HG02840 (cell line): ENCODE results near the gene MYO10.
"Not testable (repeated sequence)": the region's sequence is repeated elsewhere in the genome, so short reads cannot be mapped to it uniquely, and the experiment has no call there.

Source experiments
- ATAC-seq: cut with Tn5 transposase; IDR thresholded peaks from one replicate; pipeline ENCODE4 v1.9.1; 2021; ENCODE audit warnings: mild to moderate bottlenecking, moderate library complexity, moderate number of reproducible peaks; ENCODE audit not compliant: unreplicated experiment, low FRiP score

Gene MYO10

DNA sequence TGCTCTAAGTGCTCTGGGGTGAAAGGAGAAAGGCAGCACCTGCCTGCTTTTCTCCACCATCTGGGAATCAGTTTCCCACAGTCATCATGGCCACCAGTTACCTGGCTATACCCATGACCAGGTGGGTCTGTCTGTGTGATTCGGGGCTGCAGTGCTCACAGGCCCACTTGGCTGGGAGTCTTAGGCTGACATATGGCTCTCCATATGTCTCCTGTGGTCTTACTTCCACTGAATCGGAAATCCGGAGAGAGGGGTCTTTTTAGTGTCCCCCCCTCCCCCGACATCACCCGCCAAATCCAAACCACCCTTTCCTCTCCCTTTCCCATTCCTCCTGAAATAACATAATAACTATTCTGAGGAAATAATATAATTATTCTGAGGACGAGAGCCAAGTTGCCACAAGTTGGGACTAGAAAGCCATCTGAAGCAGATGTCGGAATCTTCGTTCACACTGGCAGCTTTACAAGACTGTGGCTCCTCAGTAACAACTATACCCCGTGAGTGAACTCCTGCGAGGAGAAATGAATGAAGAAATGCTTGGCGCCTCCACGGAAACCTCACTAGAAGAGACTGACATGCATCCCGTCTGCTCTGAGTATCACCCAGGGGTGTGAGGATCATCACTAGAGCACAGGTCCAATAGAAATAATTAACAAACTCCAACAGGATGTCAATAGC lies 143.4 kb downstream of the MYO10 start:
- no peak for ATAC-seq

GRCh38 chr5:16791904-16792597 lies 144.0 kb downstream of the MYO10 start:
- ATAC-seq, result no peak

DNA sequence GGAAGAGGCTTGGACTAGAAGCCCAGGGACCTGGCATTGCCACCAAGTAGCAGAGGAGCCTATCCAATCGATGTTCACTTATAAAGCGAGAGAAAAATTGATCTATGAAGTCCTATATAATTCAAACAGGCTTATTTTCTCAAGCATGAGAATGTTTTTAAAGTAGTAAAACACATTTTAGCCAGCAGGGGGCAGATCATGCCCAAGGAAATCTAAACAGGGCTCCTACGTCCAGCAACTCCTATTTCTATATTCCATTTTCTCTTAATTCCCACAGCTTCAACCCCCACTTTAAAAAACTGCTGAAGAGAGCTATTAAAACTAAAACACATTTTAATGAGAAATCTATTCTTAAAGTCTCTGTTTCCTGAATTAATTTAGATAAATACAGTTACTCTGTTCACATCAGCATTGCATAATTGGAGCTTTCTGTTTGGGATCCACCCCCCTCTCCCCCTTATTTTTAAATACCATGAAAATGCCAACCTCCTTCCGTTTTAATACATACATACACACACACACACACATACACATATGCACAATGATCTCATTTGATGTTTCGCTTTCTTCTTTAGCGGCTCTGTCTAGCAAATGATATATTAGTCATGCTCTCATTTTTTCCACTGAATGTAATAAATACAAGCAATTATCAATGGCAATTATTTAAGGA lies 144.9 kb downstream of the MYO10 start:
- no peak for ATAC-seq

DNA sequence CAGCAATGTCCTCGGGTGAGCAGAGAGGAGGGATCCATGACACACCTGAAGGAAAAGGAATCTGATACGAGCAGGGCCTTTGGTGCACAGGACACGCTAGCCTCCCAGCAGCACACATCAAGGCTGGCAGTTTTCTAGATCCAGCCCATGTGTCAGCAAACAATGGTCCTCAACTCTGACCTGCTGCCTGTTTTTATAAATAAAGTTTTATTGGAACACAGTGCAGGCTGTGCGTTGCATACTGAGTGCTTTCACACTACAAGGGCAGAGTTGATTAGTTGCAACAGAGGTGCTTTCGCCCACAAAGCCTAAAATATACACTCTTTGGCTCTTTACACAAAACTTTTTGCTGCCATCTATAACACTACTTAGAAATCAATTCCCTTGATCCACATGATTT lies 147.1 kb downstream of the MYO10 start:
- no peak for ATAC-seq

DNA sequence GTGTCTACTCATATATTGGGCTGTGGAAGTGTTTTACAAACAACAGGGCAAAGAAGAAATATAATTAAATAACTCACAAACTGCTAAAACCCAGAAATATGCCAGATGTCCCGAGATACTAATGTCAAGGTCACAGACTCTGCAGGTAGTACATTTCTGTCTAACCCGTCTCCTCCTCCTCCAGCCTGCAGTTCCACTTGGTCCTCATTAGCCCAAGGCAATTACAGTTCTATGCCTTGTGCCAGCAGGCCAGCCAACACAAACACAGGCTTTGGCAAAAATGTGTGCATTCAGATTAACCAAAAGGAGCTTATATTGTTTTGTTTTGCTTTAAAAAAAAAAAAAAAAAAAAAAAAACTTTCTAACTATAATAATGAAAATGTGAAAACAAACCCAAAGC lies 148.8 kb downstream of the MYO10 start:
- no peak for ATAC-seq

GRCh38 chr5:16784843-16785791 lies 151.0 kb downstream of the MYO10 start:
- no peak for ATAC-seq

DNA sequence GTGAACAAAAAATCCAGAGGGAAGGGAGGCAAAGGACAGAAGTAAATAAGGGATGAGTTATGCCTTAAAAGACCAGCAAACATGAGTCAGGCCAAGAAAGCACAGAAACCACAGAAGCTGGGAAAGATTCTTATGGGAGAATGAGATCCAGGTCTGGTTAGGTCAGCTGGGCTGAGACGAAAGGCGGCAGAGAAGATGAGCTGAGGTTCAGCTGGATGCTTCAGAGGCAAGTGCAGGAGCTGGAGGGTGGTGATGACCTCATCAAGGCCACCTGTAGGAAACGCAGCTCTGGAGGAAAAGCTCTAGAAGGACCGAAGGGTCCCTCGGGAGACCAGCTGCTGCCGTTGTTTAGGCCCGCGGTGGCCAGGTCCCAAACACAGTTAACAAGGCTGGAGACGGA lies 152.0 kb downstream of the MYO10 start:
- ATAC-seq, result no peak

GRCh38 chr5:16781828-16782626 lies 154.1 kb downstream of the MYO10 start:
- no peak for ATAC-seq

DNA sequence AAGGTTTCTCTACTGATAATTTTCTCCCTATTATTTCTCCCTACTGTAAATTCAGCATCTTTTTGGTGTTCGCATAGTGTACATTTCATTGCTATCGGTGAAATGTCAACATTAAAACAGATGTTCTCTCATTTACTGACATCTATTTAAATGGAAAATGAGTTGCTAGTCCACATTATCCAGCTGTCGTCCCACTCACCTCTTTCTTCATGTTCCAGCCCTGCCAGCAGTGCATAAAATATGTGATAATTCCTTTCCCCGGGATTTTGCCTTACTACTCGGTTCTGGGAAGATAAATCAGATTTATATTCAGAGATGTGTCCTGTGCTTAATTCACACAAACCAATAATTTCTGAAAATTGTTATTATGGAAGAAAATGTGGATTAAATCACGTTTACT lies 155.8 kb downstream of the MYO10 start:
- ATAC-seq, result no peak

DNA sequence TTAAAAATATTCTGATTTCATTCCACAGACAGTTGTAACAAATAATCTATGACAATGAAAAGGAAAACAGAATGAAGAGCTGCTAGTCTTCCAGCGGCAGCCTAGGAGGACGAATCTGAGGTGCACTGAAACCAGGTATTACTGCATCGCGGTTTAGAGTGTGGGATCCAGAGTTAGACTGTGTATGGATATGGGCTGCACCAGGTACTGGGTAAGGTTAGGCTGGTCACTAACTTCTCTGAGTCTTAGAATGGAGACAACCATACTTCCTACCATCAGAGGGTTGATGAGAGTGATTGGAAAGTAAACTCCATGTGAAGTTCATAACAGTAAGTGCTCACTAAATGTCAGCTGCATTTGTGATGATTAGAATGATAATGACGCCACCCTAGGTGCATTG lies 158.7 kb downstream of the MYO10 start:
- no peak for ATAC-seq

DNA sequence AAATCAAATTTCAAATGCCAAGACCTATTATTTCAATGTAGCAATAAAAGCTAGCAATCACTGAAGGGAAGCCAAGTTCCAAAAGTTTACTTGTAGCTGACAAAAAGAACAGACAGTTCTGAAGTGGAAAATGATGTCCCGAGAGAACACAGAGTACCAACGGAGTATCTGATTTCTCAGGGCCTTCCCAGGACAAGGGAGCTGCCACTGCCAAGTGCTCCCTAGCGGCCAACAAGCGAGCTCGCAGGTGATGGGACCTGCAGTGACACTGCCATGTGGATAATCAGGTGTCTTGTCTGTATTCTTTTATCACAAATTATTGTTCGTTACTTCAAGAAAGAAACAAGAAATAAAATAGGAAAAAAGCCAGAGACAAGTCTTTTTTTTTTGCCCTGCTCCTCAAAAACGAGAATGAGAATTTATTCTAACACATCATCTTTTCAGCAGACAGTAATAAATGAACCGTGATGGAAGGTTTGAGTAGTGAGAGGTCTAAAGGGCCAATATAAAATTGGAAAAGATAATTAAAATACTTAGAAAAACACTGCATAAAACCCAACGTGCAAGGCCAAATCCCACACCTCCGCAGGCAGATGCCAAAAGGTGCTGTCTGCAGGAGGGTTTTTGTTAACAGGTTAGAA lies 159.4 kb downstream of the MYO10 start:
- ATAC-seq, result no peak

DNA sequence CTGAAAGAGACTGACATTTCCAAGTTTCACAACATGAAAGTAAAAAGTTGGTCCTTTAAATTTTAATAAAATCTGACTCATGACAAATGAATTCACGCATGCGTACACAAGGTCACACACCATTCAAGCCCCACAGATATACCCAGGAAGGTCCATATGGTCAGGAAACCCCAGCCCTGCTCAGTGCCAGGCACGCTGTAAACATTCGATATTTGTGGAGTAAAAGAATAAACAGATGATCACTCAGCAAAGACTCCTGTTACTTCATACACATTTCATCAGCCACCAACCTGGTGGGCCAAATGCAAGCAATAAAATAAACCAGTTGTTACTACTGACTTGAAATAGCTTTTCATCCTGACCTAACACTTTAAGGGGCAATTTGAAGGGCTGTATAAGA lies 161.3 kb downstream of the MYO10 start:
- ATAC-seq, result no peak

GRCh38 chr5:16773991-16774390 lies 162.1 kb downstream of the MYO10 start:
- no peak for ATAC-seq

DNA sequence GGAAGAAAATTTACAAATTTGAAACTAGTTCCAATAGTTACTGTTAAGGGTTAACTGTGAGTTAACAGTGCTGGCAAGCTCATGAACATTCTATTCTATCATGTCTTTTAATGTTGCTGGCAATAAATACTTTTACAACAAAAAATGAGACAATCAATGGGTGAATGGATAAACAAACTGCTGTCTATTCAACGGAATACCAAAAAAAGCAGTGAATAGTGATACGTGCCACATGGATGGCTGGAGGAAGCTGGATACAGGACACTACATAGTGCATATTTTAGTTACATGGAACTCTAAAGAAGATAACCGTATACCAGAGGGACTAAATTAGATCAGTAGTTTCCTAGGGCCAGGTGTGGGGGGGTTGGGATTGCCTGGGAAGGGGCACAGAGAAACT lies 163.5 kb downstream of the MYO10 start:
- ATAC-seq, result no peak

DNA sequence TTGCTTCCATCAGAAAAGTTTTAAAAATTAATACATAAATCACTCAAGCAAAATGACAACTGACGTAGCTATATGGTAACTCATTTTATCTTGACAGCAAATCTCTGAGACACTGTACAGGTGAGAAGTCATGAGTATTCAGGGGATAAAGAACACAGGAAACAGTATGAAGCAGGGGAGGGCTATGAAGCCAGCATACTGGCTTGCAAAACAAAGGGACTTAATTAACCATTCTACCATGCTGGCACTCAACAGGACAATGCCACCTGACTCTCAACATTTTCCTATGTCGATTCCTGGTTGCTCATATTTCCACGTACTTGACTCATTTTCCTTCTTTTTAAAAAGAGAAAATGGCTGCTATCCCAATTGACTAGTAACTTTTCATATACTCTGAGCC lies 167.9 kb downstream of the MYO10 start:
- ATAC-seq, result no peak

DNA sequence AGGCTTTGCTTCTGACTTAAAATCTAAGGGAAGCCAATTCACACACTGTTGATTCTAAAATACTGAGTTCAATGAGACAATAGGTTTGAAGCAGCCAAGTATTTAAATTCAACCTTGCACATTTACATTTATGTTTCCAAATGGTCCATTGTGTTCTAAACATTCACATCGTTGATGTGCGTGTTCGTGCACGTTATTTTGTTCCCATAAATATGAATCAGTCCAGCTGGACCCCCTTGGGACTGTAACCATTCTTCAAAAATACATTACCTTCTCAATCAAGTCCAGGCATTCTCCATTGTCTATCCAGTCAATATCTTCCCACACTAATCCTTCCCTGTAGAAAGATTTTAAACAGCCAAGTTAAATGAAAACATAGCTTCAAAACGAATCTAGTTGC lies 172.9 kb downstream of the MYO10 start:
- no peak for ATAC-seq

- no peak for ATAC-seq
These were observed 176.8 kb downstream of the MYO10 start for GRCh38 chr5:16759147-16759773.

DNA sequence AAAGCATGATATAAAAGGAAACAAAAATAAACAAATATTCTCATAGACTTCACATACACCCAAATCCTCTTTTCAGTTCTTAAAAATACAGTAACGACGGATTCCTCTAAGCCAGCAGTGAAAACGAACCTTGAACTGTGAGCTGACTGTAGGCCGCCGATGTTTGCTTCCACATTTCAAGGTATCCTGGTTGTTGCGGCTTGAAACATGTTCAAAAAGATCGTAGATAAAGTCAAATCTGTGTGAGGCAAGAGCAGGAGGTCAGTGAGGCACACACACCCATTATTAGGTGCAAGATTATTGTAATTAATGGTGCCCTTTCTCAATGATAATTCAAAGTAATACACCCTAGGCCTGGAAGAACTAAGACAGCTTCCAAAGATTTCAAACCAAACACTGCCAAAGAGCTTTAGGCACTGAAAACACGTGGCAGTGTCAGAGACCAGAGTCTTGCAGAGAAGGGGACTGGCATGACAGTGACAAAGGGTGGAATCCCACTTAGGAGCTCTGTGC lies 178.0 kb downstream of the MYO10 start:
- ATAC-seq, result no peak

DNA sequence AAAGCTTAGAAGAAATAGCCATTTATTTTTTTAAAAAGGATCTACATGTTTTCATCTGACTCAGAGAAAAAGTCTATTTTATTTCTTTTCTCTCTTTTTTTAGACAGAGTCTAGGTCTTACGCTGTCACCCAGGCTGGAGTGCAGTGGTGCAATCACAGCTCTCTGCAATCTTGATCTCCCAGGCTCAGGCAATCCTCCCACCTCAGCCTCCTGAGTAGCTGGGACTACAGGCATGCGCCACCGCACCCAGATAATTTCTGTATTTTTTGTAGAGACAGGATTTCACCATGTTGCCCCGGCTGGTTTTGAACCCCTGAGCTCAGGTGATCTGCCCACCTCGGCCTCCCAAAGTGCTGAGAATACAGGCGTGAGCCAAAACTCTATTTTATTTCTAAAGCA lies 178.5 kb downstream of the MYO10 start:
- not testable (repeated sequence) for ATAC-seq
